Left kidney (tissue), 2 donors: Measurements from ENCODE around the gene MS4A12. TPM values are rescaled to one million over a fixed set of nuclear protein-coding genes. Genes with fewer than 3 reads are reported as not detected.
"Not testable (repeated sequence)": the region's sequence is repeated elsewhere in the genome, so short reads cannot be mapped to it uniquely, and the experiment has no call there.

Experiments used
- DNase-seq: peaks from one replicate; pipeline ENCODE4 v3.0.0-alpha.2; 2013
- polyA plus RNA-seq: library from polyadenylated mRNA; unstranded; fragments of 120-200 nt; gene quantifications from one replicate; pipeline ENCODE4 v1.2.1, GENCODE V29; 2013; ENCODE audit not compliant: insufficient read length

MS4A12 gene
- polyA plus RNA-seq, 1 donor, result not detected

DNA sequence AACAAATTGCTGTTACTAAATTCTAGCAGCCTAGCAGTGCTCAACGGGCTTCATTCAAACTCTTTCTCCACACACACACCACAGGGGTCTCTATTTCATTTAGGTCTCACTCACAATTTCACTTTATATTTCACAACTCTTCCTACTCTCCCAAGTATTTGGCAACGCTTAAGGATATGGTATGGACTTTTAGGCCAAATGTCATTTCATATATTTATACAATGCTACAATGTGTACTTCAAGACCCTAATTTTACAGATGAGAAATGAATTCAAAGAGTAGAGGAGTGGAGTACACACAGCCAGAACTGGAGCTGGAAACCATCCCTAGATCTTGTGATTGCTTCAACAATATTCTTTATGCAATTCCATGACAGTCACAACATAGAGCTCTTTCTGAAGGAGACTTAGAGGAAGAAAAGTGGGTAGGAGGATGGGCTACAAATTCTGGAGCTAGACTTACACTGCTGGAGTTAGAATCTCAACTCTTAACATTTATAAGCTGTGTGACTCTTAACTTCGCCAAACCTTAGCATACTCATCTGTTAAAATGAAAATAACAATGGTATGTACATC lies 20.2 kb downstream of the MS4A12 start:
- DNase-seq, result no peak

DNA sequence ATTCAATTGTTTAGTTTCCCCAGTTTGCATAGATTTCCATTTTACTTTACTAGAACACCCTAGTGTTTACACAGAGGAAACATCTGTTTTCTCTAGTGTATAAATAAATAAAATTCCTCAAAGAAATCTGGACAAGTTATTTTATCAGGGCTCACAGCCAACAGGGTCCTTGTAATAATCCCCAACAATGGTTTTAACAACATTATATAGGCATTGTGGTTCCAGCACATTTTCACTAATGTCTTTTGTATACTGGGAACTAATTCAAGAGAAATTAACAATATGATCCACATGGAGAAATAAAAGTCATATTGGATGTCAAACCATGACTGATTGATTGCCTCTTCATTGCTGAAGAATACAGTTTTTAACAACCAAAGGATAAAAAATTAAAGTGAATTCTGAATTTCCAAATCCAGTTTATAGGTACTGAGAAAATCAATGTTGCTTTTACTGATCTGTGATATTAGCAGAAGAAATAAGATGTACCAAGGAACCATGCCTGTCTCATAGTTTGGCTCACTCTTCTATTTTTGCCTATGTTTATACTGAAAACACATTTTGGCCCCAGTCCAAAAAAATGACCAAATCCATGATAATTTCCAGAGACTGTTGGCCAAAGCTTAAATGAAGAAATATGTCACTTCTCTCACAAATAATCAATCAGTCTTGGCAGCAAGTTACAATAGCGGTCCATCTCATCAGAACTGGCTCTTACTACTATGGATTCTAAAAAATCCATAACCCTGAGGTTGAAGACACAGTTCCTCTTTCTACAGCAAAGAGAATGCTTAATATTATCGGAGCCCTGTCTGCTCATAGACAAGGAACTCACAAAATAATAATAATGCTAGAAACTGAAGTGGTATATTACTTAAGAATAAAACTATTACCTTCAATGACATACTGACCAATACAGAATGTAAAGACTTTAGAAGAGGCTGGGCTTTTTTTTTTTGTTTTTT lies 21.2 kb downstream of the MS4A12 start:
- no peak for DNase-seq

- DNase-seq, result no peak
Measured at GRCh38 chr11:60515144-60515855, 22.7 kb downstream of the MS4A12 start, which contains the start of gene MS4A13. Gene MS4A13, plus strand, starts transcription at chr11:60515392. Its CDS starts 2,692 bp downstream, at chr11:60518084.

DNA sequence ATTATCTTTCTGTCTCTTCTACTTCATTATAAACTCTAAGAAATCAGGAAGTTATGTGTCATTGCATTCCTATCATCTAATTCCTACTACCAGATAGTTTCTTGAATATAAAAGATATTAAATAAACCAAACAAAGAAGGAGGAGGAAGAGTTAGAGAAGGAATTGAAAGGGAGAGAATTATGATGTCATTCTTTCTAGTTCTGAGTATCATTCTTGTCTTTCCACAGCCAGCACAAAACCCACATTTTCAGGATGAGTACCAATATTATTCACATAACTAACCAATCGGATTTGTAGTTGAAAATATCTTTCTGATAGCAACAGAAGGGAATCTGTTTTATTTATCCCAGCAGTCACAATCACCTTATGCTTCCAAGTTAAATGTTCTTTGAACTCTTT lies 35.9 kb downstream of the MS4A12 start:
- DNase-seq, result no peak

GRCh38 chr11:60528934-60529333 lies 36.4 kb downstream of the MS4A12 start:
- DNase-seq, result no peak

- no peak for DNase-seq
Measured at GRCh38 chr11:60530454-60531100, 38.0 kb downstream of the MS4A12 start.

DNA sequence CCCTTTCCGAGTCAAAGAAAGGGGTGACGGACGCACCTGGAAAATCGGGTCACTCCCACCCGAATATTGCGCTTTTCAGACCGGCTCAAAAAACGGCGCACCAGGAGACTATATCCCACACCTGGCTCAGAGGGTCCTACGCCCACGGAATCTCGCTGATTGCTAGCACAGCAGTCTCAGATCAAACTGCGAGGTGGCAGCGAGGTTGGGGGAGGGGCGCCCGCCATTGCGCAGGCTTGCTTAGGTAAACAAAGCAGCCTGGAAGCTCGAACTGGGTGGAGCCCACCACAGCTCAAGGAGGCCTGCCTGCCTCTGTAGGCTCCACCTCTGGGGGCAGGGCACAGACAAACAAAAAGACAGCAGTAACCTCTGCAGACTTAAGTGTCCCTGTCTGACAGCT lies 39.8 kb downstream of the MS4A12 start:
- DNase-seq, result not testable (repeated sequence)

DNA sequence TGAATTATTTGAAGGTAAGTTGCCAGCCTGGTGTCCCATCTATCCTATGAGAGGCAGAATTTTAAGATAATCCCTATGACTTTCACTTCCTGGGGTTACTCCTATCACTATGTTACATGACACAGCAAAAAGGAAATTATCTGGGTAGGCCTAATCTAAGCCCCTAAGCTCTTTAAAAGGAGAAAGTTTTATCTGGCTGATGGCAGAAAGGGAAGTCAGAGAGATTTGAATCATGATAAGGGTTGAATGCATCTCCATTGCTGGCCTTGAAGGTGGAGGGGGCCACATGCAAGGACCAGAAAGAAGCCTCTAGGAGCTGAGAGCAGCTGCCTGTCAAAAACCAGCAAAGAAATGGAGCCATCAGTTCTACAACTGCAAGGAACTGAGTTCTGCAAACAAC lies 46.0 kb downstream of the MS4A12 start:
- not testable (repeated sequence) for DNase-seq

DNA sequence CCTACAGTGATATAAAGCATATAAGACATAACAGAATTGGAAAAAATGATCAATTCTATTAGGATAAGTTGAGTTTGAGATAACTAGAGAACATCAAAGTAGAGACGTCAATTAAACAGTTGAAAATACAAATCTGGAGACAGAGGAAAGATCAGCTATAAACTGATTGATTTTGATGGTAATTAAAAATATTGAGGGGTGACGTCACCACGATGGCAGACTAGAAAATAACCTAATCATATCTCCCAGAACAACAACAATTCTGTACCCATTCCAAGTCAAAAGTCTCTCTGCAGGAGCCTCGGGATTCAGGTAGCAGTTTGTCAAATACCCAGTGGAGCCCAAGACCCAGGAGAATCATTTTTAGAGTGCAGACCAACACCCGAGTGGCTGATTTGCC lies 51.5 kb downstream of the MS4A12 start:
- no peak for DNase-seq

Other genes with a start within 250 kb of the MS4A12 start
- 0.76 TPM for gene MS4A4E, start 249.6 kb upstream of the MS4A12 start, polyA plus RNA-seq
- gene MS4A4A, start 212.1 kb upstream of the MS4A12 start, polyA plus RNA-seq, result 3.3 TPM
- not detected for gene MS4A6E, start 165.5 kb upstream of the MS4A12 start, polyA plus RNA-seq
- 5.7 TPM for gene MS4A7, start 114.2 kb upstream of the MS4A12 start, polyA plus RNA-seq
- 0.62 TPM for gene MS4A14, start 96.3 kb upstream of the MS4A12 start, polyA plus RNA-seq
- gene MS4A5, start 63.2 kb upstream of the MS4A12 start, polyA plus RNA-seq, result not detected
- gene MS4A1, start 36.9 kb upstream of the MS4A12 start, polyA plus RNA-seq, result 0.12 TPM
- gene MS4A13, start 22.6 kb downstream of the MS4A12 start, polyA plus RNA-seq, result not detected
- gene MS4A8, start 206.8 kb downstream of the MS4A12 start, polyA plus RNA-seq, result 0.18 TPM
- not detected for gene MS4A18, start 231.9 kb downstream of the MS4A12 start, polyA plus RNA-seq